SK-N-SH treated with all-trans-retinoic acid at 6 μM for 48 hours (cell line): ENCODE results near the gene EVA1C.

ENCODE experiments used
- BACH2 ChIP-seq: fragments of 250-450 bp; sonication (Bioruptor Pico); IDR thresholded peaks from 2 replicates; pipeline ENCODE4 v1.9.0; 2021; ENCODE audit warnings: mild to moderate bottlenecking, borderline replicate concordance
- CREB5 ChIP-seq: fragments of 250-450 bp; sonication (Bioruptor Pico); IDR thresholded peaks from 2 replicates; pipeline ENCODE4 v1.5.1; 2020; ENCODE audit warnings: low read depth, mild to moderate bottlenecking, moderate library complexity
- CSDC2 ChIP-seq: fragments of 250-450 bp; sonication (Bioruptor Pico); IDR thresholded peaks from 2 replicates; pipeline ENCODE4 v1.5.0; 2020; ENCODE audit warnings: mild to moderate bottlenecking, moderate library complexity
- ESRRG ChIP-seq: fragments of 250-450 bp; sonication (Bioruptor Pico); IDR thresholded peaks from 2 replicates; pipeline ENCODE4 v1.6.1; 2021; ENCODE audit warnings: mild to moderate bottlenecking
- OSR1 ChIP-seq: fragments of 250-450 bp; sonication (Bioruptor Pico); IDR thresholded peaks from 2 replicates; pipeline ENCODE4 v1.8.0; 2022; ENCODE audit warnings: moderate library complexity, mild to moderate bottlenecking, inconsistent platforms
- PATZ1 ChIP-seq: fragments of 250-450 bp; sonication (Bioruptor Pico); IDR thresholded peaks from 2 replicates; pipeline ENCODE4 v1.8.0; 2020; ENCODE audit warnings: mild to moderate bottlenecking, moderate library complexity, borderline replicate concordance
- POU6F1 ChIP-seq: fragments of 250-450 bp; sonication (Bioruptor Pico); IDR thresholded peaks from 2 replicates; pipeline ENCODE4 v1.8.0; 2021; ENCODE audit warnings: low read depth, mild to moderate bottlenecking, moderate library complexity, borderline replicate concordance
- SNAI2 ChIP-seq: fragments of 250-450 bp; sonication (Bioruptor Pico); IDR thresholded peaks from 2 replicates; pipeline ENCODE4 v1.5.0; 2020; ENCODE audit warnings: mild to moderate bottlenecking, moderate library complexity
- TSHZ2 ChIP-seq: fragments of 250-450 bp; sonication (Bioruptor Pico); IDR thresholded peaks from 2 replicates; pipeline ENCODE4 v1.5.0; 2020; ENCODE audit warnings: mild to moderate bottlenecking, moderate library complexity
- ZFP3 ChIP-seq: fragments of 250-450 bp; sonication (Bioruptor Pico); IDR thresholded peaks from 2 replicates; pipeline ENCODE4 v1.5.0; 2020; ENCODE audit warnings: mild to moderate bottlenecking, moderate library complexity
- ZFP30 ChIP-seq: fragments of 450-650 bp; formaldehyde crosslinking; IDR thresholded peaks from 2 replicates; pipeline ENCODE4 v1.5.0; 2022; ENCODE audit warnings: mild to moderate bottlenecking, moderate library complexity
- ZNF565 ChIP-seq: fragments of 450-650 bp; formaldehyde crosslinking; conservative IDR thresholded peaks from 2 replicates; pipeline ENCODE4 v1.5.0; 2020; ENCODE audit warnings: low read depth, mild to moderate bottlenecking, moderate library complexity
- ZNF70 ChIP-seq: fragments of 450-650 bp; formaldehyde crosslinking; IDR thresholded peaks from 2 replicates; pipeline ENCODE4 v1.5.0; 2020; ENCODE audit warnings: mild to moderate bottlenecking, moderate library complexity

GRCh38 chr21:32393677-32394001 lies 18.9 kb upstream of the EVA1C start:
- no peak for TF ChIP-seq POU6F1 (CRISPR knock-in tag)
- no peak for TF ChIP-seq CREB5 (CRISPR knock-in tag)
- TF ChIP-seq PATZ1 (CRISPR knock-in tag), result no peak
- no peak for TF ChIP-seq SNAI2 (CRISPR knock-in tag)
- TF ChIP-seq TSHZ2 (CRISPR knock-in tag), result no peak
- TF ChIP-seq ESRRG, result no peak
- TF ChIP-seq OSR1 (CRISPR knock-in tag), result no peak
- TF ChIP-seq ZNF70 (CRISPR knock-in tag), result no peak
- no peak for TF ChIP-seq ZFP30 (CRISPR knock-in tag)
- TF ChIP-seq BACH2 (CRISPR knock-in tag), result no peak
- no peak for TF ChIP-seq ZNF565
- no peak for TF ChIP-seq CSDC2 (CRISPR knock-in tag)
- TF ChIP-seq ZFP3 (CRISPR knock-in tag), result no peak
